Liver (tissue), 9 donors: Measurements from ENCODE around the gene TLE4. TPM values are rescaled to one million over a fixed set of nuclear protein-coding genes. Genes with fewer than 3 reads are reported as not detected.

ENCODE experiments used
- DNase-seq: peaks from one replicate; pipeline ENCODE4 v3.0.0-alpha.2; 2017; ENCODE audit warnings: low spot score
- H3K27ac ChIP-seq, 2 donors: one replicate each; pipeline ENCODE4 v1.7.0; 2013; ENCODE audit warnings: inconsistent platforms in 2 of 2, low read length in 2 of 2, control low read depth in 1 of 2, low read depth in 1 of 2, mild to moderate bottlenecking in 1 of 2
- H3K27me3 ChIP-seq, 4 donors: one replicate each; pipeline versions ENCODE4 v1.6.1 to v1.7.0; 2013; ENCODE audit warnings: low read length in 3 of 4, inconsistent platforms in 1 of 4, mild to moderate bottlenecking in 1 of 4, moderate library complexity in 1 of 4; ENCODE audit not compliant: control insufficient read depth in 4 of 4, insufficient read depth in 4 of 4
- H3K36me3 ChIP-seq, 4 donors: one replicate each; pipeline versions ENCODE4 v1.6.1 to v1.7.0; 2013; ENCODE audit warnings: low read length in 3 of 4, mild to moderate bottlenecking in 3 of 4, low read depth in 1 of 4, moderate library complexity in 1 of 4; ENCODE audit not compliant: control insufficient read depth in 4 of 4, insufficient read depth in 3 of 4
- H3K4me1 ChIP-seq, 4 donors: one replicate each; pipeline versions ENCODE4 v1.6.1 to v1.7.0; 2013; ENCODE audit warnings: low read length in 3 of 4, mild to moderate bottlenecking in 3 of 4, moderate library complexity in 1 of 4; ENCODE audit not compliant: control insufficient read depth in 4 of 4, insufficient read depth in 4 of 4
- H3K4me3 ChIP-seq, 3 donors: one replicate each; pipeline versions ENCODE4 v1.6.1 to v1.7.0; 2013; ENCODE audit warnings: low read length in 3 of 3, control low read depth in 1 of 3, low read depth in 1 of 3, mild to moderate bottlenecking in 1 of 3
- H3K9ac ChIP-seq, 2 donors: one replicate each; pipeline ENCODE4 v1.7.0; 2013; ENCODE audit warnings: low read length in 2 of 2, mild to moderate bottlenecking in 2 of 2, moderate library complexity in 2 of 2, control low read depth in 1 of 2, low read depth in 1 of 2
- H3K9me3 ChIP-seq, 4 donors: one replicate each; pipeline versions ENCODE4 v1.6.1 to v1.7.0; 2013; ENCODE audit warnings: low read length in 3 of 4; ENCODE audit not compliant: control insufficient read depth in 4 of 4
- ATF3 ChIP-seq: IDR thresholded peaks from 2 replicates; pipeline ENCODE4 v1.6.1; 2016; ENCODE audit warnings: antibody characterized with exemption
- CTCF ChIP-seq: fragments of 150-350 bp; IDR thresholded peaks from 2 replicates; pipeline ENCODE4 v1.5.1; 2017; ENCODE audit warnings: improper control_type of control experiment, low read depth, low read length; ENCODE audit not compliant: missing input control
- EGR1 ChIP-seq, 2 donors: IDR thresholded peaks; 2 replicates each; pipeline ENCODE4 v1.6.1; 2016 to 2018; ENCODE audit warnings: antibody characterized with exemption in 2 of 2, low read depth in 2 of 2
- FOXA1 ChIP-seq: IDR thresholded peaks from 2 replicates; pipeline ENCODE4 v1.6.1; 2016; ENCODE audit warnings: antibody characterized with exemption
- FOXA2 ChIP-seq: IDR thresholded peaks from 2 replicates; pipeline ENCODE4 v1.6.1; 2016; ENCODE audit warnings: antibody characterized with exemption
- GABPA ChIP-seq, 2 donors: IDR thresholded peaks in 1 of 2; conservative IDR thresholded peaks in 1 of 2; 2 replicates each; pipeline ENCODE4 v1.6.1; 2016; ENCODE audit warnings: antibody characterized with exemption in 2 of 2, mild to moderate bottlenecking in 1 of 2, moderate library complexity in 1 of 2
- HNF4A ChIP-seq, 2 donors: conservative IDR thresholded peaks; 2 replicates each; pipeline ENCODE4 v1.6.1; 2016; ENCODE audit warnings: antibody characterized with exemption in 2 of 2, mild to moderate bottlenecking in 2 of 2
- HNF4G ChIP-seq: IDR thresholded peaks from 2 replicates; pipeline ENCODE4 v1.6.1; 2016; ENCODE audit warnings: antibody characterized with exemption
- JUND ChIP-seq, 2 donors: IDR thresholded peaks; 2 replicates each; pipeline ENCODE4 v1.6.1; 2016; ENCODE audit warnings: antibody characterized with exemption in 2 of 2
- MAX ChIP-seq: IDR thresholded peaks from 2 replicates; pipeline ENCODE4 v1.6.1; 2016; ENCODE audit warnings: antibody characterized with exemption
- NR2F2 ChIP-seq: IDR thresholded peaks from 2 replicates; pipeline ENCODE4 v1.6.1; 2016; ENCODE audit warnings: antibody characterized with exemption
- RAD21 ChIP-seq, 2 donors: IDR thresholded peaks; 2 replicates each; pipeline ENCODE4 v1.6.1; 2016; ENCODE audit warnings: antibody characterized with exemption in 2 of 2, mild to moderate bottlenecking in 2 of 2
- REST ChIP-seq: IDR thresholded peaks from 2 replicates; pipeline ENCODE4 v1.6.1; 2016; ENCODE audit warnings: antibody characterized with exemption, mild to moderate bottlenecking
- RXRA ChIP-seq, 2 donors: IDR thresholded peaks; 2 replicates each; pipeline ENCODE4 v1.6.1; 2017 to 2018; ENCODE audit warnings: antibody characterized with exemption in 2 of 2, mild to moderate bottlenecking in 1 of 2
- SP1 ChIP-seq: IDR thresholded peaks from 2 replicates; pipeline ENCODE4 v1.6.1; 2018; ENCODE audit warnings: antibody characterized with exemption, mild to moderate bottlenecking
- YY1 ChIP-seq: IDR thresholded peaks from 2 replicates; pipeline ENCODE4 v1.6.1; 2016; ENCODE audit warnings: antibody characterized with exemption, mild to moderate bottlenecking
- ZBTB33 ChIP-seq: IDR thresholded peaks from 2 replicates; pipeline ENCODE4 v1.6.1; 2016; ENCODE audit warnings: antibody characterized with exemption
- WGBS: extraction: QIAGEN DNeasy Blood & Tissue Kit; methylation state at CpG from one replicate; pipeline ENCODE4 v1.1.7; 2013; 5-methylcytosine and 5-hydroxymethylcytosine counted together
- polyA plus RNA-seq, 2 donors: library from polyadenylated mRNA; stranded (reverse) in 1 of 2; unstranded in 1 of 2; fragments of 200-250 nt in 1 of 2; fragments of >200 nt in 1 of 2; fragmentation: Nextera tagmentation in 1 of 2; extraction: Ambion mirVana in 1 of 2; gene quantifications; one replicate each; pipeline versions ENCODE4 v1.2.1 to v1.2.3, GENCODE V29; 2013 to 2015
- total RNA-seq, 2 donors: library from RNA; depleted of rRNA; stranded (reverse); fragments of >200 nt; gene quantifications; one replicate each; pipeline ENCODE4 v1.2.3, GENCODE V29; 2014
- donor health status: healthy.
- donor health status: healthy.
- donor health status: healthy.
- donor health status: healthy.
- donor health status: healthy.

Gene TLE4
- total and polyA plus RNA-seq, 4 donors: 2.5 to 6.6 (median 4.7) TPM

- DNase-seq: no peak
- Histone ChIP-seq H3K9me3 (no peaks in the 10 kb centered on the region), H3K9ac (no peak overlapping the region), H3K4me3 (no peak overlapping the region), H3K36me3 (no peaks in the 10 kb centered on the region), H3K27me3 (no peaks in the 10 kb centered on the region), H3K4me1 (peaks cover 0 to 10% (median 5%) of the 10 kb centered on the region in 4 donors), H3K27ac (no peak overlapping the region)
- TF ChIP-seq JUND (IDR thresholded peaks at IDR 0.05): no peak
- no peak for TF ChIP-seq RXRA (IDR thresholded peaks at IDR 0.05)
- TF ChIP-seq HNF4A (conservative IDR thresholded peaks at IDR 0.05): no peak
- no peak for TF ChIP-seq HNF4G
- no peak for TF ChIP-seq YY1
- TF ChIP-seq ZBTB33: no peak
- WGBS: 98% methylated on average over 2 of the region's 2 CpGs
Observed at GRCh38 chr9:79671558-79671957, 99.8 kb downstream of the TLE4 start.

GRCh38 chr9:79672236-79672635, 100.5 kb downstream of the TLE4 start:
- WGBS: 67% methylated on average over 3 of the region's 3 CpGs
- H3K4me3 ChIP-seq: no peak overlapping the region
- H3K27ac ChIP-seq: no peak overlapping the region
- TF ChIP-seq GABPA (IDR thresholded peaks at IDR 0.05 in 1 of 2, conservative IDR thresholded peaks at IDR 0.05 in 1 of 2) (no peak), HNF4G (no peak), JUND (IDR thresholded peaks at IDR 0.05) (no peak), ZBTB33 (no peak)
- no peaks in the 10 kb centered on the region for H3K9me3 ChIP-seq
- peaks cover 0 to 10% (median 5%) of the 10 kb centered on the region in 4 donors for H3K4me1 ChIP-seq
- no peaks in the 10 kb centered on the region for H3K27me3 ChIP-seq
- no peaks in the 10 kb centered on the region for H3K36me3 ChIP-seq
- H3K9ac ChIP-seq: no peak overlapping the region
- no peak for DNase-seq

GRCh38 chr9:79672891-79673290, 101.1 kb downstream of the TLE4 start:
- H3K27me3 ChIP-seq: no peaks in the 10 kb centered on the region
- no peak for TF ChIP-seq FOXA2
- TF ChIP-seq FOXA1: no peak
- no peak for TF ChIP-seq NR2F2
- no peak for TF ChIP-seq HNF4A (conservative IDR thresholded peaks at IDR 0.05)
- no peak for TF ChIP-seq REST
- no peak for TF ChIP-seq RAD21 (IDR thresholded peaks at IDR 0.05)
- no peak for TF ChIP-seq EGR1 (IDR thresholded peaks at IDR 0.05; ENCODE audit: low read depth in 2 of 2)
- TF ChIP-seq CTCF: no peak
- TF ChIP-seq SP1: no peak
- no peak for TF ChIP-seq MAX
- TF ChIP-seq HNF4G: no peak
- TF ChIP-seq ATF3: no peak

More at GRCh38 chr9:79672891-79673290, 101.1 kb downstream of the TLE4 start:
- no peak overlapping the region for H3K27ac ChIP-seq
- H3K4me1 ChIP-seq: peaks cover 0 to 5% (median 3%) of the 10 kb centered on the region in 4 donors
- H3K4me3 ChIP-seq: no peak overlapping the region
- H3K9me3 ChIP-seq: no peaks in the 10 kb centered on the region
- WGBS: 96% methylated on average over 4 of the region's 4 CpGs
- no peaks in the 10 kb centered on the region for H3K36me3 ChIP-seq
- H3K9ac ChIP-seq: no peak overlapping the region
- no peak for DNase-seq
